PFSK-1 (cell line): Measurements from ENCODE around the gene HS6ST3.

Experiments
- FOXP2 ChIP-seq: optimal IDR thresholded peaks from 2 replicates; pipeline ENCODE3; 2011; ENCODE audit warnings: borderline replicate concordance, control low read depth, inconsistent platforms; ENCODE audit not compliant: insufficient read depth; ENCODE audit errors: extremely low read length, extremely low read depth
- POLR2AphosphoS5 ChIP-seq: IDR thresholded peaks from 2 replicates; pipeline ENCODE4 v1.6.1; 2012; ENCODE audit warnings: low read depth, mild to moderate bottlenecking, control low read depth, low read length, moderate library complexity
- SIN3A ChIP-seq: IDR thresholded peaks from 2 replicates; pipeline ENCODE4 v1.6.1; 2012; ENCODE audit warnings: mild to moderate bottlenecking, low read length, moderate library complexity, borderline replicate concordance; ENCODE audit not compliant: insufficient read depth

GRCh38 chr13:96809366-96810096 lies 719.6 kb downstream of the HS6ST3 start:
- TF ChIP-seq POLR2AphosphoS5 (no peak), FOXP2 (no peak), SIN3A (no peak)
